Nephron (organoid): ENCODE measurements around the gene ITGB6.
A peak's percentile ranks its signal among the peaks of the same experiment; 100 is the strongest.

ENCODE experiments used
- H3K27ac Mint-ChIP-seq, 3 experiments: 2 replicates each; pipeline ENCODE4 v1.8.0; 2020; ENCODE audit warnings: mixed read lengths in 3 of 3, mild to moderate bottlenecking in 2 of 3, moderate library complexity in 1 of 3
- H3K27me3 Mint-ChIP-seq: 2 replicates; pipeline ENCODE4 v1.8.0; 2021; ENCODE audit warnings: low read depth, mild to moderate bottlenecking, moderate library complexity, mixed read lengths
- H3K36me3 Mint-ChIP-seq: 2 replicates; pipeline ENCODE4 v1.8.0; 2020; ENCODE audit warnings: low read depth, mixed read lengths
- H3K4me1 Mint-ChIP-seq: 2 replicates; pipeline ENCODE4 v1.8.0; 2020; ENCODE audit warnings: mixed read lengths
- H3K4me3 Mint-ChIP-seq, 3 experiments: 2 replicates each; pipeline ENCODE4 v1.8.0; 2020; ENCODE audit warnings: mild to moderate bottlenecking in 3 of 3, mixed read lengths in 3 of 3, moderate library complexity in 2 of 3
- H3K9me3 Mint-ChIP-seq: 2 replicates; pipeline ENCODE4 v1.8.0; 2020; ENCODE audit warnings: mixed read lengths
- TF ChIP-seq, protein P1 (sequence below), 3 experiments: fragments of 200-600 bp; sonication (generic); IDR thresholded peaks; one replicate each; pipeline ENCODE4 v1.5.0; 2021; ENCODE audit warnings: antibody characterized with exemption in 3 of 3; ENCODE audit not compliant: unreplicated experiment in 3 of 3

The ITGB6 gene

GRCh38 chr2:160203422-160203821 is 3.4 kb upstream of the ITGB6 start:
- H3K4me1 Mint-ChIP-seq: peaks cover 17% of the 10 kb centered on the region
- TF ChIP-seq, protein P1, sequence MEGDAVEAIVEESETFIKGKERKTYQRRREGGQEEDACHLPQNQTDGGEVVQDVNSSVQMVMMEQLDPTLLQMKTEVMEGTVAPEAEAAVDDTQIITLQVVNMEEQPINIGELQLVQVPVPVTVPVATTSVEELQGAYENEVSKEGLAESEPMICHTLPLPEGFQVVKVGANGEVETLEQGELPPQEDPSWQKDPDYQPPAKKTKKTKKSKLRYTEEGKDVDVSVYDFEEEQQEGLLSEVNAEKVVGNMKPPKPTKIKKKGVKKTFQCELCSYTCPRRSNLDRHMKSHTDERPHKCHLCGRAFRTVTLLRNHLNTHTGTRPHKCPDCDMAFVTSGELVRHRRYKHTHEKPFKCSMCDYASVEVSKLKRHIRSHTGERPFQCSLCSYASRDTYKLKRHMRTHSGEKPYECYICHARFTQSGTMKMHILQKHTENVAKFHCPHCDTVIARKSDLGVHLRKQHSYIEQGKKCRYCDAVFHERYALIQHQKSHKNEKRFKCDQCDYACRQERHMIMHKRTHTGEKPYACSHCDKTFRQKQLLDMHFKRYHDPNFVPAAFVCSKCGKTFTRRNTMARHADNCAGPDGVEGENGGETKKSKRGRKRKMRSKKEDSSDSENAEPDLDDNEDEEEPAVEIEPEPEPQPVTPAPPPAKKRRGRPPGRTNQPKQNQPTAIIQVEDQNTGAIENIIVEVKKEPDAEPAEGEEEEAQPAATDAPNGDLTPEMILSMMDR (IDR thresholded peaks at IDR 0.05; ENCODE audit: unreplicated experiment in 3 of 3): no peak
- no peak overlapping the region for H3K4me3 Mint-ChIP-seq
- H3K27ac Mint-ChIP-seq: no peak overlapping the region
- no peaks in the 10 kb centered on the region for H3K27me3 Mint-ChIP-seq
- no peaks in the 10 kb centered on the region for H3K36me3 Mint-ChIP-seq
- peaks cover 5% of the 10 kb centered on the region for H3K9me3 Mint-ChIP-seq

- H3K9me3 Mint-ChIP-seq: peaks cover 5% of the 10 kb centered on the region
- H3K4me1 Mint-ChIP-seq: peaks cover 15% of the 10 kb centered on the region
- H3K36me3 Mint-ChIP-seq: no peaks in the 10 kb centered on the region
- TF ChIP-seq, protein P1 (IDR thresholded peaks at IDR 0.05; ENCODE audit: unreplicated experiment in 3 of 3): no peak
- H3K4me3 Mint-ChIP-seq: no peak overlapping the region
- no peaks in the 10 kb centered on the region for H3K27me3 Mint-ChIP-seq
- no peak overlapping the region for H3K27ac Mint-ChIP-seq
Measured at GRCh38 chr2:160203007-160203406, 2.9 kb upstream of the ITGB6 start.

DNA sequence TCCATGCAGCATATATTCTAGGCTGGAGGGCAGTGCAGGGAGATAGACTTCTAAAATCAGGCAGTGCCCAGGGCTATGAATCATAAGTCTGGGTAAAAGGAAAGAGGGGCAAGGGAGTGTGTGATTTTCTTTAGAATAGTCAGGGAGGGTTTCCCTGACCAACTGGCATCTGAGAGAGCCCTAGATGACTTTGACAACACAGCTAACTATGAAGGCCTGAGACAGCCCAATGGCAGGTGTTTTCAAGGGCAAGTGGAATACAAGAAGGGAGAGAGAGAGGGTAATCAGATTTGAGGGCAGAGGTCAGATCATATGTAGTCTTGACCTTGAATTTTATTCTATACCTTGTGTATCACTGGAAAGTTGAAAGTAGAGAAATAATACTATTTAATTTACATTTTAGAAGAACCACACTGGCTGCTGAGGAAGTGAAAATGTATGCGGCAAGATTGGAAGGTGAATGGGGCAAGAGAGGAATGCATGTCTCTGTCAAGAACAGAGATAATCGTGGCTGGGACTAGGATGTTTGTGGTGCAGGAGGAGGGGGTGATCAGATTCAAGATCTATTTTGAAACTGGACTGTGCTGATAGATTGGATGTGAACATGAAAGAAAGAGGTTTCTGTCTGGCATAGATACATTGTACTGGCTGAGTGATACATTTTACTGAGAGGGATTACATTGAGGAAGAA is 1.9 kb upstream of the ITGB6 start:
- H3K4me1 Mint-ChIP-seq: peaks cover 10% of the 10 kb centered on the region

GRCh38 chr2:160200921-160201320 is 849 bp upstream of the ITGB6 start:
- Mint-ChIP-seq H3K4me1 (peaks cover 10% of the 10 kb centered on the region), H3K27ac (no peak overlapping the region), H3K27me3 (no peaks in the 10 kb centered on the region), H3K9me3 (peaks cover 3% of the 10 kb centered on the region), H3K36me3 (no peaks in the 10 kb centered on the region), H3K4me3 (no peak overlapping the region)
- TF ChIP-seq, protein P1 (IDR thresholded peaks at IDR 0.05; ENCODE audit: unreplicated experiment in 3 of 3): no peak

More for the DNA sequence above, 1.9 kb upstream of the ITGB6 start:
- TF ChIP-seq, protein P1 (IDR thresholded peaks at IDR 0.05; ENCODE audit: unreplicated experiment in 3 of 3): no peak
- Mint-ChIP-seq H3K27me3 (no peaks in the 10 kb centered on the region), H3K4me3 (no peak overlapping the region), H3K36me3 (no peaks in the 10 kb centered on the region), H3K27ac (peak overlapping the region in 2 of 3 experiments; percentile 7 to 26), H3K9me3 (peaks cover 3% of the 10 kb centered on the region)

- Mint-ChIP-seq H3K9me3 (no peaks in the 10 kb centered on the region), H3K27me3 (no peaks in the 10 kb centered on the region), H3K27ac (peak overlapping the region in 2 of 3 experiments; percentile 39 to 60), H3K4me3 (peak overlapping the region; percentile 21 to 69 (median 43)), H3K4me1 (peaks cover 10% of the 10 kb centered on the region), H3K36me3 (no peaks in the 10 kb centered on the region)
- TF ChIP-seq, protein P1 (IDR thresholded peaks at IDR 0.05; ENCODE audit: unreplicated experiment in 3 of 3): no peak
Measured at GRCh38 chr2:160199053-160199452, 1.0 kb downstream of the ITGB6 start.

DNA sequence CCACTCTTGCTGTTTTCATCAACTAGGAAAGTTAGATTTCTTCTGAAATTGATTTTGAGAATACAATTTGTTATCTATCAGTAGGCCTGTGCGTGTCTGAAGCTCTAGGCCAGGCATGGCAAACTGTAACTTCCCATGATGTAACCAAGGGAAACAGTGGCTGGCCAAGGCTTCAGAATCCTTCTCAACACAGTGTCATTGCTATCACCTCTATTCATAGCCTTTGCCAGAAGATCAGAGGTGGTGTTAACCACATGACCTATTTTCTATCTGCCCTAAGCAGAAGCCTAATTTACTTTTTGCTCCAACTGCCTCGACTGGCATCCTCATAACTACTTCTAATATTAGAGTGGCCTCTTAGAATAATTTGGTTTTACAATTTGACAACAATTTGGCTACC is 2.5 kb downstream of the ITGB6 start:
- Mint-ChIP-seq H3K4me1 (peaks cover 10% of the 10 kb centered on the region), H3K27me3 (no peaks in the 10 kb centered on the region), H3K9me3 (no peaks in the 10 kb centered on the region), H3K36me3 (no peaks in the 10 kb centered on the region), H3K27ac (no peak overlapping the region), H3K4me3 (no peak overlapping the region)
- TF ChIP-seq, protein P1 (IDR thresholded peaks at IDR 0.05; ENCODE audit: unreplicated experiment in 3 of 3): no peak
